Heart left ventricle (tissue), 16 donors: ENCODE results near the gene RPS6KA2. TPM values are rescaled to one million over a fixed set of nuclear protein-coding genes. Genes with fewer than 3 reads are reported as not detected.

ENCODE experiments used
- ATAC-seq, 4 donors: fragments of 200-7000 bp; cut with Tn5 transposase; one replicate each; pipeline ENCODE4 v1.9.1; 2020 to 2022; ENCODE audit warnings: moderate library complexity in 4 of 4, mild to moderate bottlenecking in 3 of 4, moderate number of reproducible peaks in 1 of 4
- DNase-seq, 5 donors: peaks; one replicate each; pipeline ENCODE4 v3.0.0-alpha.2; 2020
- H3K27ac ChIP-seq, 12 donors: fragments of 200-600 bp; sonication (generic) in 4 of 12; one replicate each; pipeline versions ENCODE4 v1.5.0 to v1.8.0; 2016 to 2022; ENCODE audit warnings: mild to moderate bottlenecking in 2 of 12
- H3K27me3 ChIP-seq, 9 donors: fragments of 200-600 bp; sonication (generic) in 2 of 9; one replicate each; pipeline versions ENCODE4 v1.5.1 to v1.8.0; 2016 to 2022; ENCODE audit warnings: mild to moderate bottlenecking in 3 of 9
- H3K36me3 ChIP-seq, 9 donors: fragments of 200-600 bp; sonication (generic) in 2 of 9; one replicate each; pipeline versions ENCODE4 v1.5.0 to v1.8.0; 2018 to 2022; ENCODE audit warnings: mild to moderate bottlenecking in 2 of 9
- H3K4me1 ChIP-seq, 12 donors: fragments of 200-600 bp; sonication (generic) in 4 of 12; one replicate each; pipeline versions ENCODE4 v1.5.0 to v1.8.0; 2016 to 2022; ENCODE audit warnings: mild to moderate bottlenecking in 3 of 12
- H3K4me3 ChIP-seq, 12 donors: fragments of 200-600 bp; sonication (generic) in 4 of 12; one replicate each; pipeline versions ENCODE4 v1.5.0 to v1.8.0; 2017 to 2022; ENCODE audit warnings: mild to moderate bottlenecking in 9 of 12, moderate library complexity in 4 of 12
- H3K9me3 ChIP-seq, 12 donors: fragments of 200-600 bp; sonication (generic) in 4 of 12; one replicate each; pipeline versions ENCODE4 v1.5.0 to v1.8.0; 2016 to 2022; ENCODE audit warnings: mild to moderate bottlenecking in 1 of 12
- POLR2A ChIP-seq, 2 donors: fragments of 450-650 bp; IDR thresholded peaks; one replicate each; pipeline ENCODE4 v1.6.1; 2017; ENCODE audit warnings: antibody characterized with exemption in 2 of 2, mild to moderate bottlenecking in 2 of 2, moderate library complexity in 2 of 2
- WGBS, 4 donors: extraction: QIAGEN DNeasy Blood & Tissue Kit in 2 of 4; methylation state at CpG; one replicate each; pipeline versions ENCODE4 v1.1.5 to v1.1.7; 2013 to 2018; 5-methylcytosine and 5-hydroxymethylcytosine counted together
- intact Hi-C, 10 donors: fragments of 100-400 bp; cut with DNase I; formaldehyde crosslinking; loops; one replicate each; pipeline versions ENCODE4 v1.11.1 to v1.14.2; 2022
- polyA plus RNA-seq, 2 donors: library from polyadenylated mRNA; stranded (reverse); fragments of 200-250 nt; gene quantifications; one replicate each; pipeline ENCODE4 v1.2.3, GENCODE V29; 2013
- total RNA-seq, 9 donors: library from RNA; depleted of rRNA in 2 of 9; stranded (reverse); fragments of >200 nt in 2 of 9; fragmentation: NEBNext Ultra II Directional in 3 of 9; extraction: Animal tissue kit (Norgen Biotek cat#: 25700) in 3 of 9; gene quantifications; one replicate each; pipeline versions ENCODE4 v1.1.0 to v1.2.4, GENCODE V29; 2016 to 2023
- TF ChIP-seq, protein P1 (sequence below), 12 donors: fragments of 200-600 bp; sonication (generic) in 4 of 12; IDR thresholded peaks; one replicate each; pipeline versions ENCODE4 v1.5.0 to v1.8.0; 2018 to 2022; ENCODE audit warnings: antibody characterized with exemption in 12 of 12, mild to moderate bottlenecking in 5 of 12
- donor health status: ischemic (EF 13 %, LVEDD 7.1; RV severe dilation, severe dysfunction).
- donor health status: healthy with polysubstance abuse.
- donor health status: DM: no; HTN: yes; CAD: no.
- donor health status: DM: no; HTN: no; CAD: no.
- donor health status: ischemic (EF 25% LVEDD 6.9; RV normal size, moderate dysfunction).
- donor health status: ischemic (EF 25% LVEDD 5.7; RV mildly dilated, moderate dysfunction).
- donor health status: healthy.
- donor health status: DM: yes; HTN: yes; CAD: no.
- donor health status: ischemic (EF 35%, LVEDD 5.7; RV mildly dilated, moderate dysfunction).
- donor health status: nonischemic (EF 11% LVEDD 7.7; RV severe dilation, severe dysfunction).
- donor health status: DM: yes; HTN: yes; CAD: no.
- donor health status: PGD.
- donor health status: ischemic (EF 29% LVEDD 5.4; RV normal size, mild dysfunction).
- donor health status: nonischemic (EF 23%, LVEDD 6.1; RV moderate dilation, normal function).

Gene RPS6KA2
- total and polyA plus RNA-seq, 11 donors: 23.0 to 171 (median 91.6) TPM

DNA sequence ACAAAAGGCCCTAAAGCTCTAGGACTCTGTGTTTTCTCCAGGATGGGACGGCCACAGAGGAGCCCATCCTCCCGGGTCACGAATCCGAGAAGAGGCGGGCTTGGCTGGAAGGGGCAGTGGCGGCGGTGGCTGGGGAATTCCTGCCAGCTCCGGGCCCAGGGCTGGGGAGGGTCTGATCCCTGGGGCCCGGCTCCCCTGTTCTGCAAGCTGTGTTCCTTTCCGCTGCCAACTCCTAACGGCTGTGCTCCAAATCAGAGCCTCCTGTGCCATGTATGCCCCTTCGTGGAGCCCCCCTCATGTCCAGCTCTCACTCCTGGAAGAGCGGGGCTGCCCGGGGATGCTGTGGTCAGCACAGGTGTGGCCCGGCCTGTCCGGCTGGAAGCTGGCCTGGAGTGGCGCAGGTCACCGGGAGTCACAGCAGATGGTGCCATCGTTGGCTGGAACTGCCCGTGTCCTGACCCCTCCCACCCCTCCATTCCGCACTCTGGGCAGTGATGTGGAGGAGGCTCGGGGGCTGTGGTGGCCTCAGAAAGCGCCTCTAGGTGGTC is 156.1 kb downstream of the RPS6KA2 start:
- H3K9me3 ChIP-seq: no peaks in the 10 kb centered on the region
- peaks cover 0 to 1% (median 0%) of the 10 kb centered on the region in 12 donors for H3K4me1 ChIP-seq
- peaks cover 0 to 47% (median 31%) of the 10 kb centered on the region in 9 donors for H3K36me3 ChIP-seq
- no peaks in the 10 kb centered on the region for H3K27me3 ChIP-seq
- no peak for TF ChIP-seq POLR2A (IDR thresholded peaks at IDR 0.05)
- TF ChIP-seq, protein P1, sequence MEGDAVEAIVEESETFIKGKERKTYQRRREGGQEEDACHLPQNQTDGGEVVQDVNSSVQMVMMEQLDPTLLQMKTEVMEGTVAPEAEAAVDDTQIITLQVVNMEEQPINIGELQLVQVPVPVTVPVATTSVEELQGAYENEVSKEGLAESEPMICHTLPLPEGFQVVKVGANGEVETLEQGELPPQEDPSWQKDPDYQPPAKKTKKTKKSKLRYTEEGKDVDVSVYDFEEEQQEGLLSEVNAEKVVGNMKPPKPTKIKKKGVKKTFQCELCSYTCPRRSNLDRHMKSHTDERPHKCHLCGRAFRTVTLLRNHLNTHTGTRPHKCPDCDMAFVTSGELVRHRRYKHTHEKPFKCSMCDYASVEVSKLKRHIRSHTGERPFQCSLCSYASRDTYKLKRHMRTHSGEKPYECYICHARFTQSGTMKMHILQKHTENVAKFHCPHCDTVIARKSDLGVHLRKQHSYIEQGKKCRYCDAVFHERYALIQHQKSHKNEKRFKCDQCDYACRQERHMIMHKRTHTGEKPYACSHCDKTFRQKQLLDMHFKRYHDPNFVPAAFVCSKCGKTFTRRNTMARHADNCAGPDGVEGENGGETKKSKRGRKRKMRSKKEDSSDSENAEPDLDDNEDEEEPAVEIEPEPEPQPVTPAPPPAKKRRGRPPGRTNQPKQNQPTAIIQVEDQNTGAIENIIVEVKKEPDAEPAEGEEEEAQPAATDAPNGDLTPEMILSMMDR (IDR thresholded peaks at IDR 0.05): no peak
- no peak overlapping the region for H3K27ac ChIP-seq
- intact Hi-C loops: no loop called here
- ATAC-seq: peak in 1 of 4 donors; percentile 29
- H3K4me3 ChIP-seq: no peak overlapping the region
- 88 to 94% (median 93%) methylated on average over 17 to 23 of the region's 23 CpGs for WGBS, 4 donors
- no peak for DNase-seq

DNA sequence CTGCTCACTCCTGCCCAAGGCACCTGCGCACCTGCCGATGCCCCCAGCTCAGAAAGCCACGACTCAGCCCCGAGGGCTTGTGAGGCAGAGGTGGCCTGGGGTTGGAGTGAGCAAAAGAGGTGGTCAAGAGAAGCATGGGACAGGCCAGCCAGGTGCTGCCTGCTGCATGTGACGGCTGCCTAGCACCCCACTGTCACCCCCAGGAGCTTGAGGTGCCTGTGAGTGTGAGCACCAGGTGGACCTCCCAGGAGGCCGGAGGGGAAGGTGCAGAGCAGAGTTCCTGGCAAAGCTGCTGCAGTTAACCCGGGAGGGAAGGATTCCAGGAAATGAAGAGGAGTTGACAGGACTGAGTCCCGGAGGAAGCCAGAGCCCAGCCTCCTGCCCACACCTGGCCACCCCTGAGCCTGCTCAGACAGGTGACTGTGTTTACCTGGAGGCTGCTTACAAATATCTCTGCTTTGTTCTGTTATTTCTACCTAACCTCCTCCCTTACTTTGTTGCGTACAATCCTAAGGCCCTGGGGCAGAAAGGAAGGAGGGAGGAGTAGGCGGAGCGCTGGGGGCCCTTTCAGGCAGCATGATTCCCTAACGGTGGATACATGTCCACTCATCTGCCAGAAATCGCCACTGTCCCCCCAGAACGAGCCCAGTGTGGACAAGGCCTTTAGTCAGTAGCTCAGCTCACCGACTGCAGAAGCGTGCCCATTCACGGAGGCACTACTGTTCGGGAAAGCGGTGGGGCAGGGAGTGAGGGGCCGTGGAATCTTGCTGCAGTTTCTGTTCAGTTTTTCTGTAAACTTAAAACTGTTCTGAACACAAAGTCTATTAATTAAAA is 156.8 kb downstream of the RPS6KA2 start:
- H3K9me3 ChIP-seq: no peaks in the 10 kb centered on the region
- H3K36me3 ChIP-seq: peaks cover 0 to 51% (median 31%) of the 10 kb centered on the region in 9 donors
- DNase-seq (no peak), ATAC-seq (no peak)
- TF ChIP-seq, protein P1 (IDR thresholded peaks at IDR 0.05): no peak
- no peak for TF ChIP-seq POLR2A (IDR thresholded peaks at IDR 0.05)
- no peaks in the 10 kb centered on the region for H3K27me3 ChIP-seq
- no peak overlapping the region for H3K27ac ChIP-seq
- peaks cover 0 to 2% (median 0%) of the 10 kb centered on the region in 12 donors for H3K4me1 ChIP-seq
- 88 to 93% (median 92%) methylated on average over 20 of the region's 20 CpGs for WGBS, 4 donors
- intact Hi-C loops: no loop called here
- H3K4me3 ChIP-seq: no peak overlapping the region

DNA sequence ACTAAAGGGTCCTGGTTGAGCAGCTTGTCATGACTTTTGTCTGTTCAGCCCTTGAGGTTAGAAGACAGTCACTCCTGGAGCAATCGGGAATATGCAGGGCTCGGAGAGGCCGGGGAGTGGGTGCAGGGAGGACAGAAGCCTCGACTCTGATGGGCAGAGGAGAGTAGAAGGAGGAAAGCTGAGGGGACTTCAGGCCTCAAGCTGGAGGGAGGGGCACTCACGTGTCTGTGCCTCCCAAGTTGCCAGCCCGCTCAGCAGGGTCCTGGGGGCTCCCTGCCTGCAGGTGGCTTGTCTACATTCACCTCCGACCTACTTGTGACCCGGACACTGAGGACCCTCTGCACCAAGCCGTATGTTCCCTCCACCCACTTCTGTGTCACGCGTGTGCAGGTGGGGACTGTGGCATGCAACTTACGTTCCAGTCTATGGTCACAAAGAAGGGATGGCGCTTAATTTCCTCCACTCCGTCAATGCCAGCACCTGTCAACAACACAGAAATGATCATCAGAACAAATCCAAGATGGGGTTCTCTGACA is 157.6 kb downstream of the RPS6KA2 start:
- Histone ChIP-seq H3K27ac (no peak overlapping the region), H3K36me3 (peaks cover 0 to 59% (median 32%) of the 10 kb centered on the region in 9 donors), H3K9me3 (no peaks in the 10 kb centered on the region), H3K27me3 (no peaks in the 10 kb centered on the region), H3K4me1 (peaks cover 0 to 2% (median 0%) of the 10 kb centered on the region in 12 donors), H3K4me3 (no peak overlapping the region)
- intact Hi-C loops: no loop called here
- TF ChIP-seq, protein P1 (IDR thresholded peaks at IDR 0.05): no peak
- no peak for TF ChIP-seq POLR2A (IDR thresholded peaks at IDR 0.05)
- no peak for DNase-seq
- ATAC-seq: no peak
- 93 to 96% (median 94%) methylated on average over 14 of the region's 14 CpGs for WGBS, 4 donors

DNA sequence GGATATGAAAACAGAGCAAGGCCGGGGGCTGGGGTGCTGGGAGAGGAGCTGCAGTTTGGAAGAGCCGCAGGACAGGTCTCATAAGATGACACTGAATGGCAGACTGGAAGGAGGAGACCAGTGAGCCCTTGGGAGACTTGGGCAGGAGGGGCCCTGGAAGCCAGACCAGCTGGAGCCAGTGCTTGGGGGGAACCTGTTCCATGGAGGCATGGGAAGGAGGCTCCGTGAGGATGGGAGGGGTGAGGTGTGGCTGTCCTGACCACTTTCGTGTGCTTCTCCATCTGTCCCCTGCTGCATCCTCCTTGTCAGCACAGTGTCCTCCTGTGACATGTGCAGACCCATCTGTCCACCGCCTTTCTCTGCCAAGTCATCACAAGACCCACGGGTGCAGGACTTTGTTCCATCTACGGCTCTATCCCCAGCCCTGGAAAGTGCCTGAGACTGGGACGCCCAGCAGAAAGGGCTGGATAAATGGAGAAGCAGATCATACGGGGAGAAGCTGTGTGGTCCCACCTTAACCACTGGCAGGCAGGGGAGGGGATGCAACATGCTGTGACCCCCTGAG is 159.5 kb downstream of the RPS6KA2 start:
- intact Hi-C loops: no loop called here
- Histone ChIP-seq H3K9me3 (no peaks in the 10 kb centered on the region), H3K27me3 (no peaks in the 10 kb centered on the region), H3K4me3 (no peak overlapping the region), H3K4me1 (peaks cover 0 to 2% (median 0%) of the 10 kb centered on the region in 12 donors), H3K36me3 (peaks cover 0 to 73% (median 50%) of the 10 kb centered on the region in 9 donors), H3K27ac (no peak overlapping the region)
- WGBS, 4 donors: 94 to 96% (median 95%) methylated on average over 9 of the region's 9 CpGs
- ATAC-seq (no peak), DNase-seq (no peak)
- TF ChIP-seq, protein P1 (IDR thresholded peaks at IDR 0.05): no peak
- TF ChIP-seq POLR2A (IDR thresholded peaks at IDR 0.05): no peak
